Stimulated activated CD8-positive, alpha-beta memory T cell treated with anti-CD3 and anti-CD28 coated beads, Interleukin-7, amount 100 ng/mL, for 24 hours (primary cell): Measurements from ENCODE around the gene DHFR2.
"Not testable (repeated sequence)": the region's sequence is repeated elsewhere in the genome, so short reads cannot be mapped to it uniquely, and the experiment has no call there.

Experiments used
- DNase-seq: peaks from one replicate; pipeline ENCODE4 v3.0.0-alpha.2; 2020; ENCODE audit warnings: low read depth

The DHFR2 gene

GRCh38 chr3:94065122-94065521 lies 2.4 kb upstream of the DHFR2 start:
- no peak for DNase-seq

DNA sequence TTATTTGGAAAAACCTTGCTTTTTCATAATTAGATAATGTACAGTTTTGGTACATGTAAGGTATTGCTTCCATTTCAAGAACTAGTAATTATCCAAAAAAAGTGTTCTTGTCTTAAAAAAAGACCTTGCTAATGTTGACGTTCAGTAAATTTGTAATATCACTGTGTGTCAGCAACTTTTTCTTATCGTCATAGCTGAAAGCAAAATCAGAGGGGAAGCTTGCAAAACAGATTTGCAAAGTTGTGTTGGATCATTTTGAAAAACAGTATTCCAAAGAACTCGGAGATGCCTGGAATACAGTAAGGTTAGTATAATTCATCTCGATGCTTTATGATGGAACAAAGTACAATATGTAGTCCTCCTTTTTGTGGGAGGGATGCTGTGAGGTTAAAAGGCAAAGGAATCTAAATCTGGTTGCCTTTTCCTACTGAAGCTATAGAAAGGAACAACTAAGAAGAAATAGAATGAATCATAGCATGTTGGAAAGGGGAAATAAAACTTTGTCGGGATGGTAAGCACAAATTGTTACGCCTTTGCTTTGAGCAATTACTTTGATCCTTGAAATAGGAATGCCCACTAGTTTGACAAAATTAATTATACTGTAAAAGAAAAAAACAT lies 1.6 kb upstream of the DHFR2 start:
- DNase-seq: no peak

DNA sequence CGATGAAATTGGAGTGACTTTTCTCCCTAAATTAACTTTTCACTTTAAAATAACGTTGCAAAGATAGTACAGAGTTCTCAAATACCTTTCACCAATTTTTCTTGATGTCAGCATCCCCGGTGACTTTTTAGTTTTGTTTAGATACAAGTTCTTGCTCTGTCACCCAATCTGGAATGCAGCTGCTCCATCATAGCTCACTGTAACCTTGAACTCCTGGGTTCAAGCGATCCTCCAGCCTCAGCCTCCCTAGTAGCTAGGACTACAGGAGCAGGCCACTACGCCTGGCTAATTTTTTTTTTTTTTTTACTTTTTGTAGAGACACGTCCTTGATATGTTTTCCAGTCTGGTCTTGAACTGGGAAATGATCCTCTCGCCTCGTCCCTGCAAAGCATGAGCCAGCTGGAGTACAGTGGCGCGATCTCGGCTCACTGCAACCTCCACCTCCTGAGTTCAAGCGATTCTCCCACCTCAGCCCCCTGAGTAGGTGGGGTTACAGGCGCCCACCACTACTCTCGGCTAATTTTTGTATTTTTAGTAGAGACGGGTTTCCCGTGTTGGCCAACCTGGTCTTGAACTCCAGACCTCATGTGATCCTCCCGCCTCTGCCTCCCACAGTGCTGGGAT lies 892 bp upstream of the DHFR2 start:
- no peak for DNase-seq

GRCh38 chr3:94061297-94061696 lies 1.4 kb downstream of the DHFR2 start:
- DNase-seq: no peak

GRCh38 chr3:94050546-94050945 lies 12.2 kb downstream of the DHFR2 start:
- no peak for DNase-seq

DNA sequence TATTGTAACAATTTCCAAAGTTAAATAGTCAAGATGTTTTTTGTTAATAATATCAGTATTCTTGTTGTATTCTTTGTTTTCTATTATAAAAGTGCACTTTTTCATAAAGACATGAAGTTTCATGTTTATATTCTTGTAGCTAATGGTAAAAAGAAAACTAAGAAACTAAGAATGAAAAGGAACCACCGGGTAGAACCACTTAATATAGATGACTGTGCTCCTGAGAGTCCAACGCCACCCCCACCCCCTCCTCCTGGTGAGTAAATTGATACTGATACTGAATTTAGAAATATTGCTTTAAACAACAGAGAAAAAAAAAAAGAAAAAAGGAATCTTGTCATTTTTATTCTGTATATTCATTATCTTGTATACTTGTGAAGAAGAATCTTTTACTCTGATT lies 13.4 kb downstream of the DHFR2 start:
- DNase-seq: no peak

DNA sequence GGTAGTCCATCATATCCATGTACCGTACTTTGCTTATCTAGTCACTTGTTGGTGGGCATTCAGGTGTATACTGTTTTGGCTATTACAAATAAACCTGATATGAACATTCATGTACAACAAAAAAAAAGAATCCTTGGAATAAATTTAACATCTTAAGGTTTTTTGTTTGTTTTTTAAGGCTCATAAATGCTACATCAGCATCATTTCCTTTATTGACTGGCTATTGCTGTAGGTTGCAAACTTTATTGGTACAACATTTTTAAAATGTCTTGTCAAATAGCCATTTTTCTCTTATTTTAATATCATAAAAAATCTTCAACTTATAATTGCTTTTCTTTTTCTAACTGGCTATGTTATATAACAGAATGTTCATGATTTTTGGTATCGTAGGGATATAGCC lies 16.2 kb downstream of the DHFR2 start:
- no peak for DNase-seq

DNA sequence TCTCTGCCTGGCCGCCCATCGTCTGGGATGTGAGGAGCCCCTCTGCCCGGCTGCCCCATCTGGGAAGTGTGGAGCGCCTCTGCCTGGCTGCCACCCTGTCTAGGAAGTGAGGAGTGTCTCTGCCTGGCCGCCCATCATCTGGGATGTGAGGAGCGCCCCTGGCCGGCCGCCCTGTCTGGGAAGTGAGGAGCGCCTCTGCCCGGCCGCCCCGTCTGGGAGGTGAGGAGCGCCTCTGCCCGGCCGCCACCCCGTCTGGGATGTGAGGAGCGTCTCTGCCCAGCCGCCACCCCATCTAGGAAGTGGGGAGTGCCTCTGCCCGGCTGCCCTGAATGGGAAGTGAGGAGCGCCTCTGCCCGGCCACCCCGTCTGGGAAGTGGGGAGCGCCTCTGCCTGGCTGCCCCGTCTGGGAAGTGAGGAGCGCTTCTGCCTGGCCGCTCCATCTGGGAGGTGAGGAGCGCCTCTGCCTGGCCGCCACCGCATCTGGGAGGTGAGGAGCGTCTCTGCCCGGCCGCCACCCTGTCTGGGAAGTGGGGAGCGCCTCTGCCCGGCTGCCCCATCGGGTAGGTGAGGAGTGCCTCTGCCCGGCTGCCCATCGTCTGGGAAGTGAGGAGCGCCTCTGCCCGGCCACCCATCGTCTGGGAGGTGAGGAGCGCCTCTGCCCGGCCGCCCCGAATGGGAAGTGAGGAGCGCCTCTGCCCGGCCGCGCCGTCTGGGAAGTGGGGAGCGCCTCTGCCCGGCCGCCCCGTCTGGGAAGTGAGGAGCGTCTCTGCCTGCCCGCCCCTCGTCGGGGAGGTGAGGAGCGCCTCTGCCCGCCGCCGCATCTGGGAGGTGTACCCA lies 18.4 kb downstream of the DHFR2 start:
- DNase-seq: not testable (repeated sequence)

DNA sequence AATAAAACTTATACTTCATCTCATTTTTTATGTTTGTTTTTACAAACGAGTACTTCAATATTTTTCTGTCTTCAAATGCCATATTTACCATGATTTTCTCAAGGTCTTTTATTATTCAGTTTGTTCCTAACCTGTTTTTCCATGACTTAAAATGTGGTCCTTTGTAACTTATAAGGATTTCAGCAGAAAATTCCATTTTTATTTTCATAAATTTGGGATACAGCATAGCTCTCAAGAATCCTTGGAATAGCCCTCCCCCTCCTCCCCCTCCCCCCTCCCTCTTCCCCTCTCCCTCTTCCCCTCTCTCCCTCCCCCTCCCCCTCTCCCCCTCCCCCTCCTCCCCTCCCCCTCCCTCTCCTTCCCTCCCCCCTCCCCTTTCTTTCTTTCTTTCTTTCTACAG lies 19.4 kb downstream of the DHFR2 start:
- no peak for DNase-seq

- no peak for DNase-seq
Observed at GRCh38 chr3:94036909-94037507, 25.7 kb downstream of the DHFR2 start.

DNA sequence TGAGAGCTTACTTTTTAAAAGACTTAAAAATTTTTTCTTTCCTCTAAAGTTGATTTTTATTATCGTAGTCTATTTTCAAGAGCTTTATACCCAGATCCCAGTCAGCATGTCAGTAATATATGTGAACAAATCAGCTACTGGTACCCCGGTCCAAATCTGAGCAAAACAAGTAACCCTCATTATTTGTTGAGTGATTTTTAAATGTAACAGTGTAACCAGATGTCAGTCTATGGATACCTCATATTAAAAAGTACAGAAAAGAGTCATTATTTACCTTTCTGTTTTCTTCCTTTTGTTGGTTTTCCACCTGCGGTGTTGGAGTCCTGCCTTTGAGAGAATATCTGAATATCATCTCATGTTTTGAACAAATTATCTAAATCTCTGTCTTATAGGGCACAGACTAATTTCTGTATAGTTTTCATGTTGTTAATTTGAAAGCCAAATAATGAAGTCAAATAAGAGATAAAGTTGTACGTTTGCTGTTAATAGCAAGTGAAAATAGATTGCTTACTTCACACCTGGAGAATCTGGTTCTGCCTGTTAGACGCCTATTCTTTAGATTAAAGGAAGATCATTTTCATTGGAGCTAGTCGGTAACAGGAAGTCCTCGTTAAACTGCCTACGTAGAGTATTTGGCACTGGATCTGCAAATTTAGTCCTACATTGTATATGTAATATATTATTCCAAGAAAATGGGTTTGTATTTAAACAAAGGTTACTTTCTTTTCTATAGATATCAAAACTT lies 34.5 kb downstream of the DHFR2 start, which contains the start of gene STX19:
TSS of gene STX19 (minus strand) at position 505 of the 745 bp plus-strand sequence. CDS start 13,328 bp downstream, outside the sequence.
- DNase-seq: no peak

- no peak for DNase-seq
Observed at GRCh38 chr3:94026623-94027022, 36.1 kb downstream of the DHFR2 start.

- DNase-seq: no peak
Observed at GRCh38 chr3:94024385-94024784, 38.3 kb downstream of the DHFR2 start.

- no peak for DNase-seq
Observed at GRCh38 chr3:94020293-94020692, 42.4 kb downstream of the DHFR2 start.

DNA sequence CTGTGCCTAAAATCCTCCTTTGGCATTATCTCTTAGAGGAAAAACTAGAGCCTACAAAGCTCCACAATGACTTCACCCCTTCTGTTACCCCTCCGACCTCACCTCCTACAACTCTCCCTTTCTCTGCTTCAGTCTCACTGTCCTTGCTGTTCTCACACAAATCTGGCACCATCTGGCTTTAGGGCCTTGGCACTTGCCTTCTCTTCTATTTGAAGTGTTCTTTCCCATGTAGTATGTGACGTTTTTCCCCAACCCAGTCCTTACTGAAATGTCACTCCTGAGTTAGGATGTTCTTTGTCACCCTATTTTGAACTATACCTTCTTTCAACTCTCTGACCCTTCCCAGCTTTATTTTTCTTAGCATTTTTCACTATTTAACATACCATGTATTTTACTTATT lies 43.1 kb downstream of the DHFR2 start:
- no peak for DNase-seq

DNA sequence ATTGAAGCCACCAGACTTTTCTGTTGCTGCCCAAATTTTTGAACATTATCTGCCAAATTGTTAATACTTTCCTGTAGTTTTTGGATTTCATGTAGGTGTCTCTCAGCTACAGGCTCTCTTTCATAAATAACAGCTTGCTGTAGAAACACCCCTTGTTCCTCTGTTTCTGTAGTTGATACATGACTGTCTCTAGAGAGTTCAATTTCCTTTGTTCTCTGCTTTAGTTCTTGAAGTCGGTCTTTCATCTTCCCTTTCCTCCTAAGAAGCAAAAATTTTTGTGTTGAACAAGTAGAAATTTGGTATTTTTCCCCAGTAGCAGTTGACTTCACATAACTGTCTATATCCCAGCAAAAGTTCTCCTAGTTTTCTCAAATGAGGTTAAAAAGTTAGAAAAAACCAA lies 47.7 kb downstream of the DHFR2 start:
- no peak for DNase-seq

DNA sequence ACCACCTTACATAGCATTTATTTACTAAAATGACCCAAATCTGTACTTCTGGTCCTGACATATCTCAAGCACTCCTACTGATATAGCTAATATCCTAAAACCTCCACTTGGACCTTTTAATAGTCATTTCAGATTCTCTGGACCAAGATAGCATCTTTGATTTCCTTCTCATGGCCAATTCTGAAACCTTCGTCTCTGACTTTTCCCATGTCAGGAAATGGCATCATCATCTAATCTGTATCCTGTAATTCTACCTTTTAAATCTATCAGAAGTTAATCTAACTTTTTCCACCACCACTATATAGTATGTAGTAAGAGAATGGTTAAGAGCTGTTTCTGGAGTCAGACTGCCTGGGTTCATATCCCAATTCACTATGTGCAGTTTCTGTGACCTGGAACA lies 50.5 kb downstream of the DHFR2 start:
- DNase-seq: no peak

GRCh38 chr3:94011233-94011711 lies 51.4 kb downstream of the DHFR2 start:
- DNase-seq: no peak

DNA sequence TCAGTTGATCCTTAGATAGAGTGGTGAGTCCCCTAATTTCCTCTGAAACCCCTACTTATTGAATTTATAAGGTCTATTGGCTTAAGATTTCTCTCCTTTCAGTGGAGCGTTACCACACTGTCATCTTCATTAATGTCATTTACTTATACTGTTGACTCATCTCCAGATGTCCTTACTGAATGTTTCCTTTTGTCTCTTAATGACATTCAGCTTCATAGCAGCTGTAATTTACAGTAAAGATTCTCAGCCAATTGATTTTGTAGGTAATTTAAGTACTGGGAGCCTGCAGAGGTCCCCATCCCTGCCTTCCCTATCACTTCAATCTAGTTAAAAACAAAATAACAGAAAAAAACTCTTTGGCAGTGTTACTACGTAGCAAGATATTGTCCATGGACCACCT lies 53.1 kb downstream of the DHFR2 start:
- DNase-seq: no peak

DNA sequence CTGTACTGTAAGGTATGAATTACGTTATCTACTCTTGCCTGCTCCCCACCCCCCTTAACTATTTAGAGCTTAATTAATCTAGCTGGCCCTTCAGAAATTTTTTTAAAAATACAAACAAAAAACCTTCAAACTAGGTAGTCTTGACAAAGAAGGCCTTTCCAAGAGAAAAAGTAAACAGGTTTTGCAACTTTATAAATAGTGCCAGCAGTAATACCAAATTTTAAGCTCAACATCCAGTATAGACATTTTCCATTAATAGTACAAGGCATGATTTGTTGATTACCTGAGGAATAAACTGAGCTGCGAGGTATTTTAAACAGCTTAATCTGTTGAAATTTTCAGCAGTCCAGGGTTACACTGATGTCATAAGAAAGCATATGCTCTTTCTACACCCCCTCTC lies 54.5 kb downstream of the DHFR2 start:
- DNase-seq: no peak
